Measurements from ENCODE around the gene IGSF22. TPM values are rescaled to one million over a fixed set of nuclear protein-coding genes. Genes with fewer than 3 reads are reported as not detected.
A peak's percentile ranks its signal among the peaks of the same experiment; 100 is the strongest.

The IGSF22 gene
- polyA plus RNA-seq, 1 donor (not counting 4 experiments of a cell fraction or from before 2014, with no cell fraction given): 0.01 TPM

DNA sequence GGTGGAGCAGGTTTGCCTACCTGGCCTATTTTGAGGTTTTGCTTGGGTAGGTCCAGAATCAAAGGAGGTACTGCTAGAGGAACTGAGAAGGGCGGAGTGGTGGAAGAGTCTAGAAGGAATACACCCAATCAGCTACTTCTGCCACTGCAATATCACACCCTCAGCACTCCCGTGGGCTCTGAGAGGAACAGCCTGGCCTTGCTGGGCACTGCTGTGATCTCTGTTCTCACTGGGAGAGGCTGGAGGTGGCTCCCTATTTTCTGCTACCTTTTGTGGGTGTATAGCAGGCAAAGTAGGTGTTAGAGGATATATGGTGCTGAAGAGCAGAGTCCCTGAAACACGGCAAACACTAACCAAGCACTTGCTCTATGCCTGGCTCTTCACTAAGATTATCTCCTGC is 25.0 kb upstream of the IGSF22 start:
- Histone ChIP-seq H3K9ac (ENCODE audit: control insufficient read depth, extremely low read depth, insufficient read depth, low read length) (no peak overlapping the region), H2AFZ (ENCODE audit: control insufficient read depth, low read length) (no peak overlapping the region), H4K20me1 (ENCODE audit: control insufficient read depth, extremely low read depth, insufficient read depth, low read length) (no peaks in the 10 kb centered on the region), H3K9me1 (ENCODE audit: control insufficient read depth, extremely low read depth, insufficient read depth, low read length) (no peaks in the 10 kb centered on the region), H3K36me3 (ENCODE audit: control insufficient read depth in 2 of 2, extremely low read depth in 1 of 2, insufficient read depth in 2 of 2, low read length in 2 of 2) (no peaks in the 10 kb centered on the region), H3K4me2 (ENCODE audit: control insufficient read depth, extremely low read depth, insufficient read depth, low read depth, low read length) (no peak overlapping the region), H3K4me3 (ENCODE audit: control insufficient read depth in 2 of 3, extremely low read depth in 1 of 3, insufficient read depth in 2 of 3, low read depth in 1 of 3, low read length in 3 of 3) (no peak overlapping the region), H3K79me2 (ENCODE audit: control insufficient read depth, insufficient read depth, low read length) (no peaks in the 10 kb centered on the region), H3K9me3 (ENCODE audit: control insufficient read depth, low read depth, low read length) (no peaks in the 10 kb centered on the region), H3K27me3 (ENCODE audit: control insufficient read depth, extremely low read depth, insufficient read depth, low read length) (no peaks in the 10 kb centered on the region), H3K27ac (ENCODE audit: control insufficient read depth, insufficient read depth, low read length) (no peak overlapping the region), H3K4me1 (ENCODE audit: control insufficient read depth, extremely low read depth, insufficient read depth, low read length) (peaks cover 12% of the 10 kb centered on the region)
- FAIRE-seq (no peak), DNase-seq (ENCODE audit: low read depth, low spot score) (no peak)
- dilution Hi-C loops (cut with MboI; ENCODE audit: extremely low pct_ligation_motif_present, low sequenced_read_pairs): no loop called here
- TF ChIP-seq, protein P1, sequence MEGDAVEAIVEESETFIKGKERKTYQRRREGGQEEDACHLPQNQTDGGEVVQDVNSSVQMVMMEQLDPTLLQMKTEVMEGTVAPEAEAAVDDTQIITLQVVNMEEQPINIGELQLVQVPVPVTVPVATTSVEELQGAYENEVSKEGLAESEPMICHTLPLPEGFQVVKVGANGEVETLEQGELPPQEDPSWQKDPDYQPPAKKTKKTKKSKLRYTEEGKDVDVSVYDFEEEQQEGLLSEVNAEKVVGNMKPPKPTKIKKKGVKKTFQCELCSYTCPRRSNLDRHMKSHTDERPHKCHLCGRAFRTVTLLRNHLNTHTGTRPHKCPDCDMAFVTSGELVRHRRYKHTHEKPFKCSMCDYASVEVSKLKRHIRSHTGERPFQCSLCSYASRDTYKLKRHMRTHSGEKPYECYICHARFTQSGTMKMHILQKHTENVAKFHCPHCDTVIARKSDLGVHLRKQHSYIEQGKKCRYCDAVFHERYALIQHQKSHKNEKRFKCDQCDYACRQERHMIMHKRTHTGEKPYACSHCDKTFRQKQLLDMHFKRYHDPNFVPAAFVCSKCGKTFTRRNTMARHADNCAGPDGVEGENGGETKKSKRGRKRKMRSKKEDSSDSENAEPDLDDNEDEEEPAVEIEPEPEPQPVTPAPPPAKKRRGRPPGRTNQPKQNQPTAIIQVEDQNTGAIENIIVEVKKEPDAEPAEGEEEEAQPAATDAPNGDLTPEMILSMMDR (optimal IDR thresholded peaks at IDR 0.05 in 1 of 3, IDR thresholded peaks at IDR 0.05 in 1 of 3, conservative IDR thresholded peaks at IDR 0.05 in 1 of 3; ENCODE audit: extremely low read depth in 1 of 3, insufficient read depth in 2 of 3, low read length in 3 of 3): no peak
- no peak for TF ChIP-seq EZH2 (IDR thresholded peaks at IDR 0.05; ENCODE audit: low read length)

DNA sequence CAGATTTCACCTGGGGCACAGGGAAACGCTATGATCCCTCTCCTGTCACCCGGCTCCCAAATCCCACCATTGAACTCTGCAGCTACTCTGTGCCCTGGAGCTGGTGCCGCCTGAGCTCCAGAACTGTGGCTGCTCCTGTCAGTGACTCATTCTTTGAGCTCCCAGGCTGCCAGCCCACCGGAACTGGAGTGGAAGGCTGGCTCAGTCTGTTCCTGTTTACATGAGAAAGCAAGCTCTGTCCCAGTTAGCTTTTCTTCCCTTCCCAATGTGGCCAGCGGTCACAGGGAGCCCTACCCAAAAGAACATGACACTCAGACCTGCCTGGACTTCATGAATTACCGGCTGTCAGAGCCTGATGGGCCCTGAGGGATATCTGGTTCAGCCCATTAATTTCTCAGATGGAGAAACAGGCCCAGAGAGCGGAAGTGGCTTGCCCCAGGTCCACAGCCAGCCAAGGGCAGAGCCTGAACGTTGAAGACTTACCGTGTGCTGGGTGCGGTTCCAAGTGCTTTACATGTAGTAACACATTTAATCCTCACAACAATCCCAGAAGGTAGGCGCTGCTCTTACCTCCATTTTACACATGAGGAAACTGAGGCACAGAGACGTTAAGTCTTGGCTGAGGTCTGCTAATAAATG is 23.8 kb upstream of the IGSF22 start:
- no peaks in the 10 kb centered on the region for H3K9me3 ChIP-seq (ENCODE audit: control insufficient read depth, low read depth, low read length)
- H3K9me1 ChIP-seq (ENCODE audit: control insufficient read depth, extremely low read depth, insufficient read depth, low read length): no peaks in the 10 kb centered on the region
- H4K20me1 ChIP-seq (ENCODE audit: control insufficient read depth, extremely low read depth, insufficient read depth, low read length): no peaks in the 10 kb centered on the region
- H3K4me2 ChIP-seq (ENCODE audit: control insufficient read depth, extremely low read depth, insufficient read depth, low read depth, low read length): peak overlapping the region; percentile 74
- H3K9ac ChIP-seq (ENCODE audit: control insufficient read depth, extremely low read depth, insufficient read depth, low read length): peak overlapping the region; percentile 39
- FAIRE-seq: peak; percentile 95
- H3K4me1 ChIP-seq (ENCODE audit: control insufficient read depth, extremely low read depth, insufficient read depth, low read length): peaks cover 12% of the 10 kb centered on the region
- DNase-seq (ENCODE audit: low read depth, low spot score): peak; percentile 54
- H3K36me3 ChIP-seq (ENCODE audit: control insufficient read depth in 2 of 2, extremely low read depth in 1 of 2, insufficient read depth in 2 of 2, low read length in 2 of 2): no peaks in the 10 kb centered on the region
- dilution Hi-C loops (cut with MboI; ENCODE audit: extremely low pct_ligation_motif_present, low sequenced_read_pairs): no loop called here
- H2AFZ ChIP-seq (ENCODE audit: control insufficient read depth, low read length): peak overlapping the region; percentile 97
- no peaks in the 10 kb centered on the region for H3K27me3 ChIP-seq (ENCODE audit: control insufficient read depth, extremely low read depth, insufficient read depth, low read length)
- TF ChIP-seq, protein P1 (optimal IDR thresholded peaks at IDR 0.05 in 1 of 3, IDR thresholded peaks at IDR 0.05 in 1 of 3, conservative IDR thresholded peaks at IDR 0.05 in 1 of 3; ENCODE audit: extremely low read depth in 1 of 3, insufficient read depth in 2 of 3, low read length in 3 of 3): no peak
- no peak for TF ChIP-seq EZH2 (IDR thresholded peaks at IDR 0.05; ENCODE audit: low read length)
- no peaks in the 10 kb centered on the region for H3K79me2 ChIP-seq (ENCODE audit: control insufficient read depth, insufficient read depth, low read length)
- no peak overlapping the region for H3K4me3 ChIP-seq (ENCODE audit: control insufficient read depth in 2 of 3, extremely low read depth in 1 of 3, insufficient read depth in 2 of 3, low read depth in 1 of 3, low read length in 3 of 3)
- H3K27ac ChIP-seq (ENCODE audit: control insufficient read depth, insufficient read depth, low read length): peak overlapping the region; percentile 69
